SU-DHL-6 (cell line): ENCODE measurements around the gene CNTFR.

ENCODE experiments used
- H2AFZ ChIP-seq: fragments of 200-600 bp; sonication (generic); 2 replicates; pipeline ENCODE4 v1.6.1; 2014; ENCODE audit warnings: low read depth, mild to moderate bottlenecking, moderate library complexity, mixed read lengths, antibody characterized with exemption, low read length; ENCODE audit not compliant: severe bottlenecking
- H3F3A ChIP-seq: fragments of 200-600 bp; shearing (Covaris generic); 2 replicates; pipeline ENCODE4 v1.6.0; 2016; ENCODE audit warnings: antibody characterized with exemption, mild to moderate bottlenecking; ENCODE audit not compliant: insufficient read depth
- H3K27ac ChIP-seq: fragments of 200-600 bp; sonication (generic); 2 replicates; pipeline ENCODE4 v1.5.1; 2016; ENCODE audit warnings: low read depth, mild to moderate bottlenecking, low read length, moderate library complexity, mixed read lengths
- H3K27me3 ChIP-seq: fragments of 200-600 bp; sonication (generic), shearing (Covaris generic); 2 replicates; pipeline ENCODE4 v1.6.0; 2014; ENCODE audit warnings: mild to moderate bottlenecking, low read length
- H3K36me3 ChIP-seq: fragments of 200-600 bp; sonication (generic); 2 replicates; pipeline ENCODE4 v1.6.1; 2014; ENCODE audit warnings: mild to moderate bottlenecking, low read length, mixed read lengths
- H3K4me2 ChIP-seq: fragments of 300-600, 200-600 bp; shearing (Covaris generic), sonication (generic); 2 replicates; pipeline ENCODE4 v1.6.0; 2014; ENCODE audit warnings: low read length, low read depth, mild to moderate bottlenecking; ENCODE audit not compliant: poor library complexity, severe bottlenecking
- H3K4me3 ChIP-seq: fragments of 200-600 bp; sonication (generic); 2 replicates; pipeline ENCODE4 v1.5.1; 2014; ENCODE audit warnings: antibody characterized with exemption, low read length, mild to moderate bottlenecking, mixed read lengths; ENCODE audit not compliant: insufficient read depth, poor library complexity, severe bottlenecking
- H3K79me2 ChIP-seq: fragments of 200-600 bp; sonication (generic); 2 replicates; pipeline ENCODE4 v1.6.1; 2014; ENCODE audit warnings: mild to moderate bottlenecking, low read length, moderate library complexity; ENCODE audit not compliant: insufficient read depth
- H3K9ac ChIP-seq: fragments of 200-600 bp; sonication (generic); 2 replicates; pipeline ENCODE4 v1.7.0; 2014; ENCODE audit warnings: mild to moderate bottlenecking, low read length
- H3K9me2 ChIP-seq: fragments of 200-600 bp; sonication (generic); replicated peaks from 2 replicates; pipeline ENCODE4 v1.6.1; 2014; ENCODE audit warnings: low read length; ENCODE audit not compliant: insufficient read depth
- H3K9me3 ChIP-seq: fragments of 200-600 bp; sonication (generic); 2 replicates; pipeline ENCODE4 v1.6.1; 2014; ENCODE audit warnings: low read length, mixed read lengths; ENCODE audit not compliant: insufficient read depth
- H4K20me1 ChIP-seq: fragments of 200-600 bp; sonication (generic); 2 replicates; pipeline ENCODE4 v1.6.1; 2014; ENCODE audit warnings: low read depth, mild to moderate bottlenecking, antibody characterized with exemption, low read length, moderate library complexity, mixed read lengths
- CTCF ChIP-seq: fragments of 200-600 bp; sonication (generic); IDR thresholded peaks from one replicate; pipeline ENCODE4 v1.5.1; 2017; ENCODE audit warnings: antibody characterized with exemption, mild to moderate bottlenecking, low read length, moderate library complexity; ENCODE audit not compliant: insufficient read depth, poor library complexity, severe bottlenecking
- EZH2phosphoT487 ChIP-seq: fragments of 200-600 bp; sonication (generic), shearing (Covaris generic); conservative IDR thresholded peaks from 2 replicates; pipeline ENCODE4 v1.6.1; 2018; ENCODE audit warnings: mild to moderate bottlenecking, antibody characterized with exemption, low read length, moderate library complexity, mixed read lengths

The CNTFR gene

DNA sequence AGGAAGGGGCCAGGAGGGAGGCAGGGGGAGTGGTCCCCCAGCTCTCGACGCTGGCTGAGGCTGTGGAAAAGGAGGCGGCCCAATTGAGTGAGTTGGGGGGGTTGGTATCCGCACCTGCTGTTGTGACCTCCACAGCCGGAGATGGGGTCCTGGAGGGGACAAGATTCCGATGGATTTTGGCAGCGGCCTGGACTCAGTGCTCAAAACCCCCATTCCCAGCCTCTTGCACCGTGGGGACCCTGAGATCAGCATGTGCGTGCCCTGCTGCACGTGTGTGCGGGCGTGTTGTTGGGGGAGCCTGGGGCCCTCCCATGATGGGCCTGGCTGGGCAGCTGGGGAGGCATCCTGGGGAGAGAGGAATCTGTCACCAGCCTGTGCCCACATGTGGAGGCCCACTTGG lies 15.0 kb downstream of the CNTFR start:
- no peaks in the 10 kb centered on the region for H3K36me3 ChIP-seq
- no peak overlapping the region for H3K9ac ChIP-seq
- H3K4me3 ChIP-seq = no peak overlapping the region
- H3K4me2 ChIP-seq = no peak overlapping the region
- H3K27ac ChIP-seq = no peak overlapping the region
- H3K27me3 ChIP-seq = no peaks in the 10 kb centered on the region
- no peaks in the 10 kb centered on the region for H3F3A ChIP-seq
- H4K20me1 ChIP-seq = no peaks in the 10 kb centered on the region
- H3K9me2 ChIP-seq = no peaks in the 10 kb centered on the region
- H2AFZ ChIP-seq = no peak overlapping the region
- no peaks in the 10 kb centered on the region for H3K9me3 ChIP-seq
- no peaks in the 10 kb centered on the region for H3K79me2 ChIP-seq
- TF ChIP-seq EZH2phosphoT487 = no peak
- TF ChIP-seq CTCF = no peak

DNA sequence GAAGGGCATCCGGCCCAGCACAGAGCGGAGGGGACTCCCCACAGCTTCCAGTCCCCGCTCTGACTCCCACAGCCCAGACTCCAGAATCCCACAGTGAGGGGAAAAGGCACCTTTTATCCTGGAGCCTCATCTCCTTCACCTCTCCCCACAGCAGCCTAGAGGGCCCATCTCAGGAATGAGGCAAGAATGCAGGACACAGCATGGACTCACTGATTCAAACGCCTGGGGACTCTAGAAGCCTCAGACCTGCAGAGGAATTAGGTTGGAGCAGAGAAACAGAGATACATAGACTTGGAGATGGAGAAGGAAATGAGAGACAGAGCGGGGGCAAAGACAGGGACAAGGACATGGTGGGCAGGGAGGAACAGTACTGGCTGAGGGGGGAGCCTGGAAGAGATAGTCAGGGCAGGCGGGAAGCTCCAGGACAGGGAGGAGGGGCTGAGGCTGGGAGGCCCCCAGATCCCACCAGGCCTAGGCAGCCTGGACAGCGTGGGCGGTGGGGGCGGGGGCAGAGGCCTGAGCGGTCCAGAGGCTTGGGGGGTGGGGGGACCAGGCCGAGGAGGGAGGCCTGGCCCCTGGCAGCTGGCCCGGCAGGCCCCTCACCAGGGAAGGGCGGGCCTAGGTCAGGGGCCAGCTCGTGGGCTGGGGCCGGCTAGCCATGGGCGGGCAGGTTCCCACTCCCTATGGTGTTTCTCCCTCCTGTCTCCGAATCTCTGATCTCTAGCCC lies 15.8 kb downstream of the CNTFR start:
- Histone ChIP-seq H3K36me3 (no peaks in the 10 kb centered on the region), H3K9me3 (no peaks in the 10 kb centered on the region), H3K27me3 (no peaks in the 10 kb centered on the region), H3K4me3 (no peak overlapping the region), H3K27ac (no peak overlapping the region), H3K4me2 (no peak overlapping the region), H2AFZ (no peak overlapping the region), H3F3A (no peaks in the 10 kb centered on the region), H3K79me2 (no peaks in the 10 kb centered on the region), H3K9me2 (no peaks in the 10 kb centered on the region), H3K9ac (no peak overlapping the region), H4K20me1 (no peaks in the 10 kb centered on the region)
- TF ChIP-seq EZH2phosphoT487 (no peak), CTCF (no peak)

DNA sequence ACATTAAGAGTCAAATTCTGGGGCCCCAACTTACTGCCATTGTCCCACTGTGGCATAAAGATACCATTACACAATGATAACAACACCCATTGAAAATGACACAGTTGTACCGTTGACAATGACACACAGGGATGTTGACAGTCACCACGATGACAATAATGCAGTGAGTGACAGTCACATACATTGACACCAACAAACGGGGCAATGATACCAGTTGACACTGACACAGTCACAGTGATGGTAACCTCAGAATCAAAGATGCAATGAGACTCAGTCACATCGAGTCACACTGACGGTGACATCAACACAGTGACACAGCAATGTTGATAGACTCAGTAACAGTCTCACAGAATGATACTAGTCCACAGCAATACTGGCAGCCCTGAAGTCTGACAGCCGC lies 16.9 kb downstream of the CNTFR start:
- Histone ChIP-seq H3K9ac (no peak overlapping the region), H3K9me2 (no peaks in the 10 kb centered on the region), H3K27me3 (no peaks in the 10 kb centered on the region), H3K4me2 (no peak overlapping the region), H3F3A (no peaks in the 10 kb centered on the region), H3K4me3 (no peak overlapping the region), H3K36me3 (no peaks in the 10 kb centered on the region), H3K9me3 (no peaks in the 10 kb centered on the region), H3K79me2 (no peaks in the 10 kb centered on the region), H3K27ac (no peak overlapping the region), H2AFZ (no peak overlapping the region), H4K20me1 (no peaks in the 10 kb centered on the region)
- no peak for TF ChIP-seq CTCF
